Activated T-cell treated with anti-CD3 and anti-CD28 coated beads, Interleukin-2, amount 50 U/mL, for 48 hours (primary cell): Measurements from ENCODE around the gene RAC2.

Experiments
- DNase-seq, 2 experiments: peaks; one replicate each; pipeline ENCODE4 v3.0.0-alpha.2; 2020

RAC2 gene

DNA sequence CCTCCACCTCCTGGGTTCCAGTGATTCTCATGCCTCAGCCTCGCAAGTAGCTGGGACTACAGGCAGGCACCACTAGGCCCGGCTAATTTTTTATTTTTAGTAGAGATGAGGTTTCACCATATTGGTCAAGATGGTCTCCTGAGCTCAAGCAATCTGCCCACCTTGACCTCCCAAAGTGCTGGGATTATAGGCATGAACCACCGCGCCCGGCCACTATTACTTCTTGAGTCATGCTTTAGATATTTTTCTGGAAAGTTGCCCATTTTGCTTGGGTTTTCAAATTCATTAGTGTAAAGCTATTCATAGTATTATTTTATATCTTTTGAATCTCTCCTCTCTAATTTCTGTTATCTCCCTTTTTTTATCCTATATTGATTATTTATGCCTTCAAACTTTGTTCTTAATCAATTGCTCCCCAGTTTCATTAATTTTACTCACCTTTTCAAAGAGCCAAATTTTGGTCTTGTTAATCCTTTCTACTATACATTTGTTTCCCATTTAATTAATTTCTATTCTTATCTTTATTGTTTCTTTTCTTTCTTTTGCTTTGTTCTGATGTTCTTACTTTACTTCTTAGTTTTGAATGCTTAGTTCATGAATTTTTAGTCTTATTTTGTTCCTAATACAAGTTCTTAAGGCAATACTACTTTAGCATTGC is 10.3 kb upstream of the RAC2 start:
- peak in 1 of 2 experiments; percentile 1 for DNase-seq

DNA sequence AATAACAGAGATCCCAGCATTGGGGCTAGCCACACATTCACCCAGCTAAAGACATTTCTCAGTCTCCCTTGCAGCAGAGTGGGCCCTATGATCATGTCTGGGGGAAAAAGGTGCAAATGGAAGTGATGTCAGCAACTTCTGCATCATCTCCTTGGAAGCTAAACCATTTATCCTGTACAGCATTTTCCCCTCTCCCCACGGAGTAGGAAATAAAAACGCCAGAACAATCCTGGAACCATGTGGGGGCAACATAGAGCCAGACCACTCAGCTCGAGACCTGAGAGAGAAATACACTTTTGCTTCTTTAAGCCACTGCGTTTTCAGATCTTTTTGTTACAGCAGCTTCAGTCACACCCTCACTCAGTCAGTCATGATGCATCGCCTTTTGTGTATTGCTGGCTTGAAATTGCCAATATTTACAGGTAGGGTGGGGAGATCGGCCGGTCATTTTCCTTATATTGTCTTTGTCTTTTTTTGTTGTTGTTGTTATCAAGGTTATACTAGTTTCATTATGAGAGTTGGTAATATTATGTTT is 9.1 kb upstream of the RAC2 start:
- DNase-seq, result no peak

DNA sequence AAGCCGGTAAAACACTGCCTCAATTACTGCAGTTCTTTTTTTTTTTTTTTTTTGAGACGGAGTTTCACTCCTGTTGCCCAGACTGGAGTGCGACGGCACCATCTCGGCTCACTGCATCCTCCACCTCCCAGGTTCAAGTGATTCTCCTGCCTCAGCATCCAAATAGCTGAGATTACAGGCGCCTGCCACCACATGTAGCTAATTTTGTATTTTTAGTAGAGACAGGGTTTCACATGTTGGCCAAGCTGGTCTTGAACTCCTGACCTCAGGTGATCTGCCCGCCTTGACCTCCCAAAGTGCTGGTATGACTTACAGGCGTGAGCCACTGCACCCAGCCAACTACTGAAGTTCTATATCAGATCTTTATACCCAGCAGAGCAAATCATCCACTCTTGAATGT is 7.8 kb upstream of the RAC2 start:
- DNase-seq, result peak in 1 of 2 experiments; percentile 3

DNA sequence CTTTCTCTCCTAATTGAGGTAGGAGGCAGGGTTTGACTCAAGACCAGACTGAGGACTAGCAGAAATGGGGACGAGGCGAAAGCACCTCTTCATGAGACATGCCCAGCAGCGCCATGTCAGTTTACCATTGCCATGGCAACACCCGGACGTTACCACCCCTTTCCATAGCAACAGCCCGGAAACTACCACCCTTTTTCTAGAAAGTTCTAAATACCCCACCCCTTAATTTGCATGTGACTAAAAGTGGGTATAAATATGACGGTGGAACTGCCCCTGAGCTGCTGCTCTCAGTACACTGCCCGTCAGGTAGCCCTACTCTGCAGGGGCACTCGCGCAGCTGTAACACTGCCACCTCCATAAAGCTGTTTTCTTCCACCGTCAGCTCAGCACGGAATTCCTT is 5.9 kb upstream of the RAC2 start:
- DNase-seq, result peak in 1 of 2 experiments; percentile 14

DNA sequence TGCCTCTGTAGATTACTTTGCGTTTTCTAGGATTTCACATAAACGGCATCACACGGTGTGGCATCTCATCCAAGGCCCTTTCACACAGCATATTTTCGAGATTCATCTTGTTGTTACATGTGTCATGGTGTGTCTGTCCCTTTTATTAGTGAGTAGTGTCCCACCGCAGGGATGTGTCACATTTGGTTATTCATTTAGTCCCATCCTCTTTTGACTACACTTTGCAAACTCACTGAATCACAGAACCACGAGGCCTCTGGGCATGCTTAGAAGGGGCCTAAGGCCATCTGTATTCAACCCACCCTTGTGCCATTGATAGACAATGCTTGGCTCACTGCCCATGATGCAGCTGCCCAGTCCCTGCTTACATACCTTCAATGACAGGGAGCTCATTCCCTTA is 4.2 kb upstream of the RAC2 start:
- DNase-seq, result peak in 1 of 2 experiments; percentile 40

DNA sequence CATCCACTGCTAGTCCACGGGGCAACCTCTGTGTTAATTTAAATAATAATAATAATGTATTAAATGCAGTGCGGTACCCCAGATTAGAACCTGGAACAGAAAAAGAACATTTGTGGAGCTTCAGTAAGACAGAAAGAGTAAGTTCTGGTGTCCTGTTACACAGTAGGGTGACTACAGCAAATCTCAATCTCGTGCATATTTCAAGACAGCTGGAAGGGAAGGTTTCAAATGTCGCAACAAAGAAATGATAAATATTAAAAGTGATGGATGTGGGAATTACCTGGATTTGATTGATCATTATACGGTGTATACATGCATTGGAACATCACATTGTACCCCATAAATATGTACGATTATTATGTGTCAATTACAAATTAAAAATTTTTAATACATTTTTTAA is 1.7 kb upstream of the RAC2 start:
- DNase-seq, result no peak

DNA sequence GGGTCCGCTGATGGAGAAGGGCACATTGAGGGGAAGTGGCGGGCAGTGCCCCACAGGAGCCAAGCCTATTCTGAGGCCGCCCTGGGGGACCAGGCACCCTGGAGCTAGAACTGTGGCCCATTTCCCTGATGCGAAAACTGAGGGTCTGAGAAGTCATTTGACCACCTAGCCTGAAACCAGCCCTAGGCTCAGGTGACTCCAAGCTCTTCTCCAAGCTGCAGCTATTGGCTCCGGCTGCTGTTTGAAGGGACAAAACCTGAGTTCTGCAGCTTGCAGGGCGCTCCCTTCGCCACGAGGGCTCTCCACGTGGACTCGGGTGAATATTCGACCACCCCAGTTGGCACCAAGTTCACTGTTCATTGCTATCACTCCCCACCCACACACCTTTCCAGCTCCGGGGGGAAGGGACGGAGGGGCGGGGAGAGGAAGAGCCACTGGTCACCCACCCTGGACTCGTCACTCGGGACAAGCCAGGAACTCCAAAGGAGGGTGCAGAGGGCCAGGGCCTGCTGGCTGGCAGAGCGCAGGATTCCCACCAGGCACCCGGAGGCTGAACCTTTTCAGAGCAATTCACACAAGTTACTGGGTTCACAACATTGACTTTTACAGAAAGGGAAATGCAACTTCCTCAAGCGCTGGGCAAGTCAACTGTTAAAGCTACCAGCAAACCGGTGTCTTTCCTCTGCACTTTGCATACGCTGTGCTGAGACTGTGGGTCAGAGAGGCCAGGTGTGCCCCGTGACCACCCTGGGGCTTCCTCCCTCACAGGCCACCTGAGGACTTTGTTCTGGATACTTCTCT is 1.1 kb upstream of the RAC2 start:
- DNase-seq, result peak in 1 of 2 experiments; percentile 35

DNA sequence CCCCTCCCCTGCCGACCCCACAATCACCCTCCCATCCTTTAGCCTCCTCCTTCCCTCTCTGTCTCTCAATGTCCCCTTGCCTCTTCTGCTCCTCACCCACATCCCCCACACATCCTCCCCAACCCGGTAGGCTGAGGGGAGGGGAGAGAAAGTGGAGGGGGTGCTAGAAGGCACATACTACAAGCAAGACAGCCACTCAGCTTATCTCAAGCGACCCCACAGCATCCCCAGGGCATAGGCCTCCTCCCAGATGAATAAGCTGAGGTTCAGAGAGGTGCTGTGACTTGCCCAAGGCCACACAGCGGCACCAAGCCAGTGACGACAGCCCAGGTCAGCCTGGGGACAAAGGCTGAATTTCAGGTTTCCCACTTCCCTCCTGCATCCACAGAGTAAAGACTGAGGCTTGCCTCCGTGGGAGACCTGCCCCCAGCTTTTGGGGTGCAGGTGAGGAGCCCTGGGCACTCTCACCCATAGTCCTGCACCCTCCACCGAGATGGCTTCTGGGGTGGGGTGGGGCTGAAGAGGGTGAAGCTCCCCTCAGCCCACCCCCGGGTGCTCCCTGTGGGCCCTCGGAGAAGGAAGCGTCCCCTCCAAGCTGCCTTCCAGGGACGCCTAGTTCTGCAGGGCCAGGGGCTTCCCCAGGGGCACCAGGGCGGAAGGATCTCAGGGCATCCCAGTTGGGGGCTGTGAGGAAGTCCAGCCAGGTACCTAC is 511 bp downstream of the RAC2 start:
- DNase-seq, result peak in 1 of 2 experiments; percentile 51

DNA sequence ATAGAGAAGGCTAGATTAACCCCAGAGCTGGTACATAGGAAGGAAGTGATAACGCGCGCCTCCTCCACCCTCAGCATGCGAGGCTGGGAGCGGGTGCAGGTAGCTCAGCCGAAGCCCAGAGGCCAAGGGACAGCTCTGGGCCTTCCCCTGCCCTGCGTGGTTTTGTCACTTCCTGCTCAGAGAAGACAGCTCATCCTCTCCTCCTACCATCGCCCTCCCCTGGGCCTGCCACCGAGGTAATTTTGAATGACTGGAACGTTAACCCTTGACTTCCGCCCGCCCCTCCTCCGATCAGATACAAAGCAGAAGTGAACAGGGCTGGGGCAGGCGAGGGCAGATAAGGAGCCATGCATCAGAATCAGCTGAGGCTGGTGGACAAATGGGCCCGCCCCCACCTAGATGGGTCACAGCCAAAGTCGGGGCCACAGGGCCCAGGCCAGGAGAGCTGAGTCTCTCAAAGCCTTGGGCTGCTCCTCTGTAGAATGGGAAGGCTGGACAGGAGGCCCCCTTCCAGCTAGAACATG is 1.6 kb downstream of the RAC2 start:
- DNase-seq, result peak; percentile 92 to 94

DNA sequence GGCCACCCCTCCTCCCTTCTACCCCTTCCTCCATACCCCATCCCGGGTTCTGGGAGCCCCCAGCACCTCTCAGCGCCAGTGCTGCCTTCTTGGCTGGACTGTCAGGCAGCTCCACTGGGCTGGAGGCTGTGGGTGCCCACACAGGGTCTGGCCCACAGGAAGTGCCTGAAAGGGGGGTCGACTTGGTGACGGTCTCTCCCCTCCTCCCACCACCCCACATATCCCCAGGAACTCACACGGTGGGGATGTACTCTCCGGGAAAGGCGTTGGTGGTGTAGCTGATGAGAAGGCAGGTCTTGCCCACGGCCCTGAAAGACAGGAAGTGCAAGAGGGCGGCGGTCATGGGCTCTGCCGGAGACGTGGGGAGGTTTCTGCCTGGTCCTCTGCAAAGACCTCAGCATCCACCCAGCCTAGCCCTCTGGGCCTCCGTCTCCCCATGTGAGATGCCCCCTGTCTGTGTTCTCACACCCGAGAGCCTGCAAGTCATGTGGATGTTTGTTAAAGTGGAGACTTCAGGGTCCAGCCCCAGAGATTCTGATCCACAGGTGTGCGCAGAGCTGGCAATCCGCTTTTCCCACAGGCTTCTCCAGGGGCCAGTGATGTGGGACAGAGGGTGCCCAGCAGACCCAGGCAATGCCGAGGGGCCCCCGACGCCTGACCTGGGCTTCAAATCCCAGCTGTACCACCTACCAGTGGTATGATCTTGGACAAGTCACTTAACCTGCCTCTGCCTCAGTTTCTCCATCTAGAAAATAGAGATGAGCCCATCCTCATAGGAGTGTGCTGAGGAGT is 2.5 kb downstream of the RAC2 start:
- DNase-seq, result peak; percentile 71 to 76

DNA sequence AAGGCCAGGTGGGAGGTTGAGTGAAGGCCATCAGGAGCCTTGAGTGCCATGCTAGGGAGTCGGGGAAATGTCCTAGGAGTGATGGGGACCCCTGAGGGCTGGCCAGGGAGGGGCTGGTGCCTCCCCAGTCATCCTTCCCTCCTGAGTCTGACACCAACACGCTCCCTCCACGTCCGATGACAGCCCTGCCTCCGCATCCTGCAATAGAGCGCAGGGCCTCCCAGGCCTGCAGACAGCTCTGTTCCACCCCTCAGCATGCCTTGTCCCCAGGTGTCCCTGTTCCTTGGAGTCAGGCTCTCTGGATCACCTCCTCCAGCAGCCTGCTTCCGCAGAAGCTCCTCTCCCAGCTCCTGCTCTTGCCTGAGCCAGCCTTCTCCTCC is 3.1 kb downstream of the RAC2 start:
- DNase-seq, result peak in 1 of 2 experiments; percentile 60

DNA sequence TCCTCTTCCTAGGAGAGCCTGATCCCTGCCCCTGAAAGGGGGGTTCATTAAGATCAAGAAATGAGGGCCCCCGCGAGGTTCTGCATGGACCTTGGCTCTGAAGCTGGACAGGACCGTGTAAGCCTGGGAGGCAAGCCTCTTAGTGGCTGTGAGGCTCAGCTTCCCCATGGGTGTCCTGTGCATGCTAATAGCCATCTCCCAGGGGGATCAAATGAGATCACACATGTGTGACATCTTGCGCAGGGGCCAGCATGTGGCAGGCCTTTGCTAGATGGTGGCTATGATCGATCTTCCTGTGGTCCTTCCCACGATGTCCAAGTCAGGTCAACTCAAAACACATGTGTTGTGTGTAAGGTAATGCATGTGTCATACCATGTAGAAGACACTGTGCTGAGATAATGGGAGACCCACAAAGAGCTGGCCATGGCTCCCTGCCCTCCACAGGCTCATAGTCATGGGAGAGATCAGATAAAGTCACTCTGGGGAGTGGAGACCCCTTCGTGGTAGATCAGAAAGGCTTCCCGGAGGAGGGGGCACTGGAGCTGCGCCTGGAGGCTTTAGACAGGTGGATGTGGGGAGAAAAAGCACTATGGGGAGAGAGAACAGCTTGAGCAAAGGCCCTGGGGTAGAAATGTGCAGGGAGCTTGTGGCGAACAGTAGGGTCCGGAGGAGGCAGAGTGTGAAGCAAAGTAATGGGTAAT is 3.7 kb downstream of the RAC2 start:
- peak in 1 of 2 experiments; percentile 20 for DNase-seq

DNA sequence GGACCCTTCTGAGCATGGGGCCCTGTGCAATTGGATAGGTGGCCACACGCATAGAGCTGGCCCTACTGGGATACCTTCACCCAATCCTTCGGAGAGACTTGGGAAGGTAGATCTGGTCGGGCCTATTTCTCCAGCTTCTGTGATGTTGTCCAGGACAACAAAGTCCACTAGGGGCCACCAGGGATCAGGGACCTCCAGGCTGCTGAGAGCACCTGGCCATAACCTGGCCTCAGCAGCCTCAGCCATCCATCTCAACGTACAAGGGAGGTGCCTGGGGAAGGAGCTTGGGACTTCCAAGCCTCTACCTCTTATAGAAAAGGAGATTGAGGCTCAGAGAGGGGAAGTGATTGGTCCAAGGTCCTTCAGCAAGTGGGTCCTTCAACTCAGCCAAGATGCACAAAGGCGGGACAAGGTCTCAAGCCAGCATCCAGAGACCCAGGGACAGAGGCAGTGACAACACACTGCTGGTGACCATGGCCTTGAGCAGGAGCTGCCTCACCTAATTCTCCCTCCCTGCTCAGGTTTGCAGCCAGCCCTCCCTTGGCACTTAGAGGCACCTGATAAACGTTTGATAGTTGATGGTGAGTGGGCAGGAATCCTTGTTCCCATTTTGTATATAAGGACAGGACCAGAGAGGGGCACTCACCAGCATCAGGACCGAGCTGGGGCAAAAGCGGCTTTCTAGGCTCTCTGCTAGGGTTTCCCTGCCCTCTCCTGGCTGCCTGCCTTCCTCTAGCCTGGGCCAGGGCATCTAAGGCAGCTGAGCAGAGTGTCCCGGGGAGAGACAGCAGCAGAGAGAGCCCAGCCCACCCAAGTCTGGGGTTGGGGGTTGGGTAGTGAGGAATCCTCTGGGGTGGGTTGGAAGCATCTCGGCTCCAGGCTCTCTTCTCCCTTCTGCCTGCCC is 4.5 kb downstream of the RAC2 start:
- peak in 1 of 2 experiments; percentile 25 for DNase-seq

DNA sequence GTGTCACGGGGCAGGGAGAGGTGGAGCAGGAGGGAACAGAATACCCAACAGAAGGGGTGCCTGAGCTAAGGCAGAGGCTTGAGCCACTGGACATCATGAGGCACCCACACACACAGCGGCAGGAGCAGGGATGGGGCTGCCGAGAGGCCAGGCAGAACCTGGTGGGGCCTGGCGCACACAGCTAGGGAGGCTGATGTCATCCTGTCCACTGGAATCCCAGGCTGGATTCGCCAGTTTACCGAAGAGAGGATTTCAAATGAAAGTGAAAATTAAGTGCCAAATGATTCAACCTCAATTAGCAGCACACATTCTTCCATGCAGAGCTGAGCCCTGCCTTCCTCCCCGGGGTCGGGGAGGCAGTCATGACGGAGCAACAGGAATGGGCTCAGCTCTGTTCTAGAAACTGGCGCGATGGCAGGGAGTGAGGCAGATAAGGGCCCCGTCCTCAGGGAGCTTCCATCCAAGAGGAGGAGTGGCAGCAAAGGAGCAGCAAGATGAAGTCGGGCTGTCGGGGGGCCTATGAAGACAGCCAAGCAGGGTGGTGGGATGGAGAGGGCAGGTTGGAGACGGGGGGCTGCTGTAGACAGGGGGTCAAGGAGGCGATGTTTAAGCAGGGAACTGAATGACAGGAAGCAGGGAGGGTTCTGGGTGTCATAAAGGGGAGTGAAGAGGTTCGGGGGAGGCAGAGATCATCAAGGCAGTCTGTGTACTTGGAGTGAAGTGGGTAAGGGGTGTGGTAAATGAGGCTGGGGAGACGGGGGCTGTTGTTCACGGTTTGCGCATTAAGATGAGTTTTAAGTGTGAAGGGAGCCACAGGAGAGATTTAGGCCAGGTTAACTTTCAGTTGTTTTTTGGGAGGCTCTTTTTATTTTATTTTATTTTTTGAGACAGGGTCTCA is 6.4 kb downstream of the RAC2 start:
- DNase-seq, result peak in 1 of 2 experiments; percentile 45

DNA sequence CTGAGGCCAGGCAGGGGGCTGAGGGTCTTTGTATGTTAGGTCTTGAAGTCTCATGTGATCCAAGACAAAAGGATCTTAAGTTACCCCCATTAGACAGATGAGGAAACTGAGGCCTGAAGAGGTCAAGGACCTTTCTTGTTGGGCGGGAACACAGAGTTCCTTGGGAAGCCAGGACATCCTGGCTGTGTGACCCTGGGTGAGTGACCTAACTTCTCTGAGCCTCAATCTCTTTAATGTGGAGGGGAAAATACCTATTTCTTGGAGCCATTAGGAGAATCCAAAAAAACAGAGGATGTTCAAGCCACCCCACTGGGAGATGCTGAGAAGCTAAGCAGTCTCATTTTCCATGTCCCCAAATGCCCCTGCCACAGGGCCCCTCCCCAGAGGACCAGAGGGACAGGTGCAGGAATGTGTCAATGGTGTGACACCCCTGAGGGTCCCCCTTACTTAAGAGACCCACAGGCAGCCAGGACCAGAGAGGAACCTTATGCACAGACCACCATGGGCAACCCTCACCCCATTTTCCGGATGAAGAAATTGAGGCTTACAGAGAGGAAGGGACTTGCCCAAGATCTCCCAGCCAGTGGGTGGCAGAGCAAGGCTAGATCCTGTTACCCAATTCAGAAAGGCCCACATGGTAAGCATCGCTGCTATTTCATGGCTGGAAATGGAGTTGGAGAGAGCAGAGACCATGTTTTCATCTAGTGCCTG is 8.0 kb downstream of the RAC2 start:
- no peak for DNase-seq

DNA sequence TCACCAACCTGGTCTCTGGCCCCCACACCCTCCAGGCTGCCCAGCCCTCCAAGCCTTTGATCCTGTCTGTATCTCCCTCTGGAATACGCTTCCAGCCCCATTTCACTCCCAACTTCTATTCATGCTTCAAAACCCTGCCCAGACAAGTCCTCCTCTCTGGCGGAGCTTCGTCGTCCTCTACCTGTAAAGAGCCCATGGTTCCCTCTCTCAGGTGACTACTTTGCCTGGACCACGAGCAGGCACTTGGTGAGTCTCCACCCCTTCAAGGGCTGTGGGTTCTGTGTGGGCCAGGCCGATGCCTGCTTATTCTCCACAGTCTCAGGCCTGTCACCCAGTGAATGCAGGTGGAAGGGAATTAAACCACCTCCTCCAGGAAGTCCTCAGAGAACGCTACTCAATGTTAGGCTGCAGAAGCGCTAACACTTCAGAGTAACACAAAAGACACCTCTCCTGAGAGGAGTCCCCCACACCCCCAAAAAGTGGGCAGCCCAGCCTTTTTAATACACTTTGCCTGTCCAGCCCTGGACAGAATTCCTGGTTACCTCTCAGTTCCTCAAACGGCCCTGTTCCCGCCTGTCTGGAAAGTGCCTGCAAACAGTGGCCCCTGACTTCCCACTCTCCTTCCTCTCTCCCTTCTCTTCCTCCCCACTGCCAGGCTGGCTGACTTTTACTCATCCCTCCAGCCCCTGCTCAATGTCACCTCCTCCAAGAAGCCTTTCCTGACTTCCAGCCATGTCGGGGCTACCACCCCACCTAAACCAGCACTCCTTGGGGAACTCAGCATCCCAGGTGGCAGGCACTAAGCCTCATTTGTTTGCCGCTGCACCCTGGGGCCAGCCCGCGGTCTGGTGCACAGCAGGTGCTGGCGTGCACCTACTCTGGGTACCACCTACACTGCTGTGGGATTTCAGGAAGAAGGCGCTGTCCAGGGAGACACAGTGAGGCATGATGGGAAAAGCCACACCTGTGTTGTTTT is 9.0 kb downstream of the RAC2 start:
- DNase-seq, result no peak
